GM12874 (cell line): ENCODE data around the gene DRG1.

Experiments
- TF ChIP-seq, protein P1 (sequence below): IDR thresholded peaks from 2 replicates; pipeline ENCODE4 v1.5.1; 2011; ENCODE audit warnings: low read depth, mild to moderate bottlenecking, control low read depth, low read length, moderate library complexity; ENCODE audit not compliant: insufficient read depth

Gene DRG1

GRCh38 chr22:31367426-31367825 lies 32.0 kb upstream of the DRG1 start:
- TF ChIP-seq, protein P1, sequence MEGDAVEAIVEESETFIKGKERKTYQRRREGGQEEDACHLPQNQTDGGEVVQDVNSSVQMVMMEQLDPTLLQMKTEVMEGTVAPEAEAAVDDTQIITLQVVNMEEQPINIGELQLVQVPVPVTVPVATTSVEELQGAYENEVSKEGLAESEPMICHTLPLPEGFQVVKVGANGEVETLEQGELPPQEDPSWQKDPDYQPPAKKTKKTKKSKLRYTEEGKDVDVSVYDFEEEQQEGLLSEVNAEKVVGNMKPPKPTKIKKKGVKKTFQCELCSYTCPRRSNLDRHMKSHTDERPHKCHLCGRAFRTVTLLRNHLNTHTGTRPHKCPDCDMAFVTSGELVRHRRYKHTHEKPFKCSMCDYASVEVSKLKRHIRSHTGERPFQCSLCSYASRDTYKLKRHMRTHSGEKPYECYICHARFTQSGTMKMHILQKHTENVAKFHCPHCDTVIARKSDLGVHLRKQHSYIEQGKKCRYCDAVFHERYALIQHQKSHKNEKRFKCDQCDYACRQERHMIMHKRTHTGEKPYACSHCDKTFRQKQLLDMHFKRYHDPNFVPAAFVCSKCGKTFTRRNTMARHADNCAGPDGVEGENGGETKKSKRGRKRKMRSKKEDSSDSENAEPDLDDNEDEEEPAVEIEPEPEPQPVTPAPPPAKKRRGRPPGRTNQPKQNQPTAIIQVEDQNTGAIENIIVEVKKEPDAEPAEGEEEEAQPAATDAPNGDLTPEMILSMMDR, result no peak

DNA sequence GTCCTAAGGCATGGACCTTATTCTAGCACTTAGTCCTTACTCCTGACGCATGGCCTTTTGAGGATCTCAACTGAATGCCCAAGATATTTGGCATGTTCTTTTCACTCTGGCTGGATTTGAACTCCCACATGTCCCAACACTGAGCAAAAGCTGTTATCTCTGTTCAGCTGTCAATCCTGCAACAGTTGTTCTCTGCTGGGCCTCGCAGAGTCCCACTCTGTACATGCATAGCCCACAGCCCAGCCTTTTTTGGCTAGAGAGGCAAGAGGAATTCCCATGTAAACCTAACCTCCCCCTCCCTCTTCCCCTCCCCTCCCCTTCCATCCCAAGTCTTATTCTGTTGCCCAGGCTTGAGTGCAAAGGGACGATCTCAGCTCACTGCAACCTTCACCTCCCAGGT lies 21.8 kb upstream of the DRG1 start:
- TF ChIP-seq, protein P1, result no peak

GRCh38 chr22:31378123-31378522 lies 21.3 kb upstream of the DRG1 start:
- TF ChIP-seq, protein P1, result no peak

GRCh38 chr22:31393893-31394292 lies 5.5 kb upstream of the DRG1 start:
- TF ChIP-seq, protein P1, result no peak

GRCh38 chr22:31394326-31394725 lies 5.1 kb upstream of the DRG1 start:
- TF ChIP-seq, protein P1, result no peak

GRCh38 chr22:31398231-31398630 lies 1.2 kb upstream of the DRG1 start:
- TF ChIP-seq, protein P1, result no peak

- TF ChIP-seq, protein P1, result no peak
Observed at GRCh38 chr22:31400023-31400397, 606 bp downstream of the DRG1 start.

- TF ChIP-seq, protein P1, result no peak
Observed at GRCh38 chr22:31425331-31426050, 26.1 kb downstream of the DRG1 start.
